ENCODE data around the gene BIN1. TPM values are rescaled to one million over a fixed set of nuclear protein-coding genes. Genes with fewer than 3 reads are reported as not detected.

The BIN1 gene
- total RNA-seq, 2 donors from 2014 or later = 7.6 to 15.3 TPM

DNA sequence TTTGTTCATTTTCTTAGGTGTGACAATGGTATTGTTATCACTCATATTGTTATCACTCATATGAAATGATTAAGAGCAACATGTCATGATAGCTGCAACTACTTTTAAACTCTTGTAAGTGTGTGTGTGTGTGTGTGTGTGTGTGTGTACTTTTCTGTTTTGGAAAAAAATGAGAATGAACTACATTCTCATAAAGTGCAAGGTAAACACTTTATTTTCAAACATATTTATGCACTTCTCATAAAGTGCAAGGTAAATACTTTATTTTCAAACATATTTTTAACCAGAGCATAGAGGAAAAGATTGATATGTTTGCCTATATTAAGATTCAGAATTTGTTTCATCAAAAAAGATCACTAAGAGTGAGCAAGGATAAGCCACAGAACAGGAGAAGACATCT is 108.5 kb downstream of the BIN1 start:
- H3K4me3 ChIP-seq = no peak overlapping the region
- H3K27me3 ChIP-seq = no peaks in the 10 kb centered on the region
- H3K27ac ChIP-seq = no peak overlapping the region
- no peaks in the 10 kb centered on the region for H3K4me1 ChIP-seq
- no peaks in the 10 kb centered on the region for H3K9me3 ChIP-seq
- no peak for DNase-seq (ENCODE audit: low spot score)
- no peak for TF ChIP-seq CTCF (IDR thresholded peaks at IDR 0.05)
- no peaks in the 10 kb centered on the region for H3K36me3 ChIP-seq

Other genes with a start within 250 kb of the BIN1 start
- not detected for gene TEX51, start 208.3 kb downstream of the BIN1 start, total RNA-seq
- under 1 TPM in 1 of 2 donors, not detected in 1; 0.24 TPM for gene CYP27C1, start 113.1 kb upstream of the BIN1 start, total RNA-seq
- 10 to 100 TPM; 13.9 to 15.8 TPM for gene ERCC3, start 187.0 kb upstream of the BIN1 start, total RNA-seq